Measurements from ENCODE around the gene FBXO44.

Gene FBXO44

GRCh38 chr1:11615090-11615489 is 39.6 kb upstream of the FBXO44 start:
- no peak overlapping the region for H3K4me3 ChIP-seq (ENCODE audit: low read depth, low read length)
- no peak for DNase-seq (ENCODE audit: low read depth)
- TF ChIP-seq CTCF (IDR thresholded peaks at IDR 0.05; ENCODE audit: low read depth, low read length, missing control alignments) = no peak
- in situ Hi-C loops (cut with HindIII; ENCODE audit: low sequenced_read_pairs) = loop anchor here (5.0 to 25.0 kb wide), 2 partner anchors 43 to 128 kb away; partner anchors contain the start of gene DISP3

GRCh38 chr1:11616766-11617165 is 37.9 kb upstream of the FBXO44 start:
- no peak for DNase-seq (ENCODE audit: low read depth)
- no peak for TF ChIP-seq CTCF (IDR thresholded peaks at IDR 0.05; ENCODE audit: low read depth, low read length, missing control alignments)
- no peak overlapping the region for H3K4me3 ChIP-seq (ENCODE audit: low read depth, low read length)
- in situ Hi-C loops (cut with HindIII; ENCODE audit: low sequenced_read_pairs) = loop anchor here (5.0 to 25.0 kb wide), 2 partner anchors 44 to 129 kb away; partner anchors contain the start of gene DISP3

GRCh38 chr1:11617314-11617713 is 37.4 kb upstream of the FBXO44 start:
- no peak for TF ChIP-seq CTCF (IDR thresholded peaks at IDR 0.05; ENCODE audit: low read depth, low read length, missing control alignments)
- H3K4me3 ChIP-seq (ENCODE audit: low read depth, low read length) = no peak overlapping the region
- no peak for DNase-seq (ENCODE audit: low read depth)
- in situ Hi-C loops (cut with HindIII; ENCODE audit: low sequenced_read_pairs) = loop anchor here (5.0 to 25.0 kb wide), 2 partner anchors 45 to 130 kb away; partner anchors contain the start of gene DISP3

- no peak for TF ChIP-seq CTCF (IDR thresholded peaks at IDR 0.05; ENCODE audit: low read depth, low read length, missing control alignments)
- H3K4me3 ChIP-seq (ENCODE audit: low read depth, low read length) = no peak overlapping the region
- in situ Hi-C loops (cut with HindIII; ENCODE audit: low sequenced_read_pairs) = loop anchor here (5.0 to 25.0 kb wide), 2 partner anchors 45 to 130 kb away; partner anchors contain the start of gene DISP3
- no peak for DNase-seq (ENCODE audit: low read depth)
Measured at GRCh38 chr1:11617741-11618140, 36.9 kb upstream of the FBXO44 start.

GRCh38 chr1:11620405-11620804 is 34.3 kb upstream of the FBXO44 start:
- in situ Hi-C loops (cut with HindIII; ENCODE audit: low sequenced_read_pairs) = loop anchor here (25.0 kb wide), 1 partner anchor 133 kb away; the partner anchor contains the start of gene DISP3
- H3K4me3 ChIP-seq (ENCODE audit: low read depth, low read length) = no peak overlapping the region
- TF ChIP-seq CTCF (IDR thresholded peaks at IDR 0.05; ENCODE audit: low read depth, low read length, missing control alignments) = no peak
- no peak for DNase-seq (ENCODE audit: low read depth)

- H3K4me3 ChIP-seq (ENCODE audit: low read depth, low read length) = no peak overlapping the region
- in situ Hi-C loops (cut with HindIII; ENCODE audit: low sequenced_read_pairs) = loop anchor here (25.0 kb wide), 1 partner anchor 134 kb away; the partner anchor contains the start of gene DISP3
- DNase-seq (ENCODE audit: low read depth) = no peak
- no peak for TF ChIP-seq CTCF (IDR thresholded peaks at IDR 0.05; ENCODE audit: low read depth, low read length, missing control alignments)
Measured at GRCh38 chr1:11620924-11621323, 33.8 kb upstream of the FBXO44 start.
